RPMI8226 (cell line): ENCODE data around the gene ZNF683.
"Not testable (repeated sequence)": the region's sequence is repeated elsewhere in the genome, so short reads cannot be mapped to it uniquely, and the experiment has no call there.

Experiments
- DNase-seq: peaks from one replicate; pipeline ENCODE4 v3.0.0-alpha.2; 2015

ZNF683 gene

DNA sequence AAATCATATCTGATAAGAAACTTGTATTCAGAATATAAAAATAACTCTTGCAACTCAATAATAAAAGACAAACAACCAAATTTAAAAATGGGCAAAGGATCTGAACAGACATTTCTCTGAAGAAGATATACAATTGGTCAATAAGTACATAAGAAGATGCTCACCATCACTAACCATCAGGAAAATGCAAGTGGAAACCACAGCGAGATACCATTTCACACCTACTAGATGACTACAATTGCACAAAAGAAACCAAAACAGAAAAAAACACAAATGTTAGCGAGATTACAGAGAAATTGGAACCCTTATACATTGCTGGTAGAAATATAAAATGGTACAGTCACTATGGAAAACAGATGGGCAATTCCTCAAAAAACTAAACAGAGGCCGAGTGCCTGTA lies 11.5 kb upstream of the ZNF683 start:
- DNase-seq: no peak

DNA sequence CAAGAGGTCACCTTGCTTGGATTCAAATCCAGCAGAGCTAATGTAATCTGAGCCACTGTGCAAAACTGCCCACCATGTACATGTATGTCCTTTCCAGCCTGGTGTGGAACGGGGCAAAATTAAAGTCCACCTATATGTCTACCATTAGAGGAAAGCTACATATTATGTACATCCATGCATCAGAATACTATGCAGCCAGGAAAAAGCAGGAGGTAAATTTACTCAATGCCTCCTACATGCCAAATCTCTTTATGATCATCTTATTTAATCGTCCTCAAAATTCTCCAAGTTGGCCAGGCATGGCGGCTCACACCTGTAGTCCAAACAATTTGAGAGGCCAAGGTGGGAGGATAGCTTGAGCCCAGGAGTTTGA lies 6.3 kb upstream of the ZNF683 start:
- DNase-seq: no peak

DNA sequence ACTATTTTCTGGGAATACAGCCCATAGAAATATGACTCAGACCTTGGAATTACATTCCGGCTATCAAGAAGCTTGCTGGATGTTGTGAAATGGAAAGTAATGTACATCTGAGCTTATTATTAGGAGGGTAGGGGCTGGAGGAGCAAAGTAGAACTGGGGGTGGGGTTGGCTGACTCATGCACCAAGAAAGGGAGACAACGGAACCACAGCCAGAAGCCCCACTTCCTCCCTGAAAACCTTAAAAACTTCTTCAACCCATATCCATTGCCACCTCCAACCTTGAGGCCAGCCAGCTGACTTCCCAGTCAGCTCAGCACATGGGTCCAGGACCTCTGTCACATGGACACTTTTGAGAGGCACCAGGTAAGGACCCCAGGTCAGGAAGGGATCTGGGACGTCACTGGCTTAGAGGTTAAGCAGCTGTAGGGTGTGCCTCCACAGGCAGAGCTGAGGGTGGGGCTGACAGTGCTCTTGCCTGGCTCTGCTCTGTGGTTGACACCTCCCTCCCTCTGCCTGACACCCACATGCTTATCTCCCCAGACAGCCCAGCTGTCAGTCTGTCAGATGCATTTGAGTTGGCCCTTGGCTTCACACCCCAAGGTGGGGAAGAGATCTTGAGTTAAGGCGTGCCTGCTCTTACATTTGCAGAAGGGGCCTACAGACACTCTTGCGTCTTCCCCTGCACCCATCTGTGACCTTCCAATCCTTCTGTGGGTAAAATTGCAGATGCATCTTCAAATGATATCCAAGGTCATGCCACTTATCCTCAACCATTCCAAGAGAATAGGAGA lies 5.7 kb upstream of the ZNF683 start:
- DNase-seq: peak; percentile 29

DNA sequence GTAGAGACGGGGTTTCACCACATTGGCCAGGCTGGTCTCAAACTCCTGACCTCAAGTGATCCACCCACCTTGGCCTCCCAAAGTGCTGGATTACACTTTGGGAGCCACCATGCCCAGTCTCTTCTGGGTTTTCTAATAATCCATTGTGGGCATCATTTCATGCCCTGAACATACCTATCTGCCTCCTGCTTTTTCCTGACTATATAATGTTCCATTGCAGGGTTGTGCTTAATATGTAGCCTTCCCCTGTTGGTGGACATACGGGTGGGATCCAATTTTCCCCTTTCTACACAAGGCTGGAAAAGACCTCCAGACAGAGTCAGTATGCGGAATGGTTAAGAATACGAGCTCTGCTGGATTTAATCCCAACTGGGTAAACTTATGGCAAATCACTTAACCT lies 3.5 kb upstream of the ZNF683 start:
- DNase-seq: no peak

DNA sequence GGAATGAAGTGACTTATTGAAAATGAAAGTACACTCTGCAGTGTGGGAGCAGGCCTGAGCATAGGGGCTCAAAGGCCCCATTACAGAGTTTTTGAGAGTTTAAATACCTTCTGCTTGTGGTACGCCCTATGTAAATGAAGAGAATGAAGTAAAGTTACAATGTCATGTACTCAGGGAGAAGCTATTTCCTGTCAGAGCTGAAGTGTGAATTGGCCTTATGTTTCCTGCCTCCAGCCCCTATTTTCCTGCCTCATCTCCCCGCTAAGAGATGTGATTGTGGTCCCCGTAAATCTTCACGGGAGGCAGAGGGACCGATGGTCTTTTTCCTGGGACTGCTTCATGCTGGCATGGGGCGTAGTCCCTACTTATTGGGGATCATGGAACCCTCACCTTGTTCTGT lies 2.5 kb upstream of the ZNF683 start:
- no peak for DNase-seq

DNA sequence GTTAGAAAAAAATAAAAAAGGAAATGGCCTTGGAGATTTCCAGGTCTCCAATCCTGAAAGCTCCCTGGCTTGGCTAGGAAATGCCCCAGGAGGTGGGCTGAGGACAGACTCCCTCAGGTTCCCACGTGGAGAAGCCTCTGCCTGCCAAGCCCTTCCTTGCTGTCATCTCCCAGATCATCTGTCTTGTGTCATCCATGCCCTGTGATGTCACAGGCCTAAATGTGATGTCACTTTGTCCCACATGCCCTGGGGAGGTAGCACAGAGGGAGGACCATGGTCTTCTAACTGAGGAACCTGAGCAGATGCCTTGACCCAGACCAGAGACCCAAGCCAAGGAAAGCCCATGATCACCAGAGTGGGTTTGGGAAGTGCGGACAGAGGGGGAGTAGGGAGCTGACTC lies 1.8 kb upstream of the ZNF683 start:
- DNase-seq: not testable (repeated sequence)

DNA sequence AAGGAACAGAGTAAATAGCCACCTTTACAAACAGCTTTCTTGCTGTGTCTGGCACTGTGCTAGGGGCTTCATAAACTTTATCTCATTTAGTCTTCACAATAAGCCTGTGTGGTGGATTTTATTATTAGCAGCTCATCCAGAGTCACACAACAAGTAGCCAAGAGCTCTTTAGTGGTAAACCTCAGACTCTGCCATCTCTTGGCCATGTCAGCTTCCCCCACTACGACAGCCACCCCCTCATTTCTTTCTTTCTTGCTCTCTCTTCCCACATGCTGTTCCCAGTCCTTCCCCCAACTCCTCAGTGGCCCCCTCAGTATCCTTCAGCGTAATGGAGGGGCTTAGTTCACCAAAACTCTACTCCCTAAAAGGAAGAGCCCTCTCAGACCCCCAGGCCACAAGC lies 1.2 kb upstream of the ZNF683 start:
- no peak for DNase-seq

DNA sequence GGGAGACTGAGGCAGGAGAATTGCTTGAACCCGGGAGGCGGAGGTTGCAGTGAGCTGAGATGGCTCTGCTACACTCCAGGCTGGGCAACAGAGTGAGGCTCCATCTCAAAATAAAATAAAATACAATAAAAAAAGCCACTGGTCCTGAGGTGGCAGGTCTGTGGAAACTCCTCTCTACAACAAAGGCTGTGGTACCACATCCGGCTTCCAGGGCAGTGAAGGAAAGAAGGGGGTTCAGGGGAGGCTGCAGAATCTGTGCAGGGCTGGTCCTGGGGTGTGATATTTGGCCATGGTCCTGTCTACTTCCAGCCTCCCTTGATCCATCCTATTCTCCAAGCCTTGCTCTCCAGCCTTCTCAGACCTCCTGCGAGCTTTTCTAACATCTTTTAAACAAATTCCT lies 731 bp upstream of the ZNF683 start:
- DNase-seq: no peak

DNA sequence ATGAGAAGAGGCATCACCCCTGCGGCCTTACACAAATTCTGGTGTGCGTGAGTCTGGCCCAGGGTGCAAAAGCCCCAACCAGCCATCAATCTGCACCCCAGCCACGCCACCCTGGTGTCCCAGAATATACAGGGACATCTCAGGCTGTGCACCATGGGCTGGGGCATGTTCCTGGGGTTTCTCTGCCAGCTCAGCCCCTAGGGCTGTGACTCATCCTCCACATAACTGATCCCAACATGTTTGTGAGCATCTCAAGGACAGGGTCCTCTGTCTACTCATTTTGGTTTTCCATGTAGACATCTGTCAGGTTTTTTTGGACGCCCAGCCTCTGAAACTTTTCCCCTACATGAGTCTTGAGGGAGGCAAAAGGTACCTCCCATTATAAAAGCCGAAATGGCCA lies 511 bp downstream of the ZNF683 start:
- DNase-seq: no peak

DNA sequence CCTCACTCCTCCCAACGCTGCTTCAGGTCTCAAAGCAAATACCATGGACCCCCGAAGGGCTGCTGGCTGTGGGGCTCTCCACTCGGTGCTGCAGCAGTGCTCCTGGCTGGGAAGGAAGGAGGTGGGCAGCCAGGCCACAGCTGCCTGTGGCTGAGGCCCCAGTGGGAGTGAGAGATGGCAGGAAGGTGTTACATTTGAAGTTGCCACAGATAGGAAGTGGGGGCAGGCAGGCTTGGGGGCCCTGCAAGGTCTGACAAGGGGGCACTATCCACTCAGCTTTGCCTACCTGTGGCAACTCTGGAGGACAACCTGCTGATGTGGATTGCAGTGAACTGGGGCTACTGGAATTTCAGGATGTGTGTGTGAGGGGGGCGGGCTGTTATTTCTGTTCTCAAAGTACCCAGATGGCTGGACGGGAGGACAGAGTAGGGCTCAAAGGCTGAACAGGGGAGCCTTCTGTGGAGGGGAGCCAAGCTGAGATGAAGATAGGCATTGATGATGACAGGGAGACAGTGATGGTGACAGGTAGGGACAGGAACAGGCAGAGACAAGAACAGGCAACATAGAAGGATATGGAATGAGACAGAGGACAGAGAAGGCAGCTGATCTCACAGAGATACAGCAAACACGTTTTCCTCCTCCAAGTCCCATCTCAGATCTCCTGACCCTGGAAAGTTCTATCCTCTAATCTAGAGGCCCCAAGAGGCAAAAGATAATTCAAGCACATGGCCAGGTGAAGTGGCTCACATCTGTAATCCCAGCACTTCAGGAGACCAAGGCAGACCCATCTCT lies 1.8 kb downstream of the ZNF683 start:
- no peak for DNase-seq

DNA sequence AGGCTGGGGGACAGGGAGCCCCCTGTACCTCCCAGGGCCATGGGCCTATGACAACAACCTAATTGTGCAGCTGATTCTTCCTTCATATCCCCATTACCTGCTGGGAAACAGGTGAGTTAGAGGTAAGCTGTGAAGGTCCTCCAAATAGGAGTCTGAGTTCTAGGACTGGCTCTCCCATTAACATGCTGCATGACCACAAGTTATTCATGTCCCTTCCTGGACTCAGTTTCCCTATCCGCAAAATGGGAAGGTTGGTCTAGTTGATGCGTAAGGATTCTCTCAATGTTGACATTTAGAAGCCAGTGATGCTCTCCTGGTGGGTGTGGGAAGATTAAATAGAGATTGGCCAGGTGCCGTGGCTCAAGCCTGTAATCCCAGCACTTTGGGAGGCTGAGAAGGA lies 4.1 kb downstream of the ZNF683 start:
- no peak for DNase-seq

DNA sequence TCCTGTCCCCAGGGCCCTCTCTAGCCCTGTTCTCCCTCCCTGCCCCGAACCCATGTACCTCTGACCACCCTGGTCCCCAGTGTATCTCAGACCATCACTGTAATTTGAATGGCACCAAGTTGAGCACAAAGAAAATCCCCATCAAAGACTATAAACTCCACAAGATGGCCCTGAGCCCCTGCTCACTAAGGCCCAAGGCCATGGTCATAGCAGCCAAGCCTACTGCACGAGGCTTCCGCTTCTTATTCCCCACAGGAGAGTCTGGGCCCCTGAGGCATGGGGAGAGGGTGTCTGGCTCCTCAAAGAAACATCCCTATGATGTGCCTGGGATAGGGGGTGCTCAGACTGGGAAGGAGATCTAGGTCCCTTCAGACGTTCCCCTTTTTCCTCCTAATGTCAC lies 4.5 kb downstream of the ZNF683 start:
- no peak for DNase-seq

DNA sequence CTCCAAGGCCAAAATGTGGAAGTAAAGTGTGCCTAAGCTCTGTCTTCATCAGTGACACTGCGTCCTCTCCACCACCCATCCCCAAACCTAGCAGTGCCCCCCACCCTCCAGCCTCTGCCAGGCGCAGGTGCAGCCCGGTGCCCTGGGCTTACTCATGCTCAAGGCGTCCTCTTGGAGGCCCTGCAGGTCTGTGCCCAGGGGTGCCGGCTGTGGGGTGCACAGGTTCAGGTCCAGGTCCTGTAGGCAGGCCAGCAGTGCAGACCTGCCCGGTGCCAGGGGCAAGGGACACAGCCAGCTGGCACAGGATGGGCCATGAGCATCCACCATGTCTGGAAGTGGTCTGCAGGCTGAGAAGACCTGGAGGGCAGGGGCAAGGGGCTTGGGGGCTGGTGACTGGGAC lies 5.1 kb downstream of the ZNF683 start:
- DNase-seq: no peak

DNA sequence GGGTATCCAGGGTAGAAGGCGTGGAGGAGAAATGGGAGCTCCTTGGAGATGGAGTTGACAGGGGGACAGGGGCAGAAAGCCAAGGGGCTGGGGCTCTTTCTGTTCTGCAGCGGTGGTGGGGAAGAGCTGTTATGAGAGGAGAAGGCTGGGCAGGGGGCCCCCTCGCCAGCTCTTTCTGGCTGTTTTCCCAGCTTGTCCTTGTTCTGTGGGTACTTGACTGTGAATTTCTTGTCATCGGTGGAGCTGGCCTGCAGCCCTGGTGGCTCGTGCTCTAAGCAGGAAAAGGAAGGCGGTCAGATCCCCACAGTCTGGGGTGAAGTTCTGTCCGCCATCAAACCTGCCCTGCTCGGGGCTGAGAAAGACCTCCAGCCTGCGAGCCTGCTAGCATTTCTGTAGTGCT lies 7.6 kb downstream of the ZNF683 start:
- no peak for DNase-seq

DNA sequence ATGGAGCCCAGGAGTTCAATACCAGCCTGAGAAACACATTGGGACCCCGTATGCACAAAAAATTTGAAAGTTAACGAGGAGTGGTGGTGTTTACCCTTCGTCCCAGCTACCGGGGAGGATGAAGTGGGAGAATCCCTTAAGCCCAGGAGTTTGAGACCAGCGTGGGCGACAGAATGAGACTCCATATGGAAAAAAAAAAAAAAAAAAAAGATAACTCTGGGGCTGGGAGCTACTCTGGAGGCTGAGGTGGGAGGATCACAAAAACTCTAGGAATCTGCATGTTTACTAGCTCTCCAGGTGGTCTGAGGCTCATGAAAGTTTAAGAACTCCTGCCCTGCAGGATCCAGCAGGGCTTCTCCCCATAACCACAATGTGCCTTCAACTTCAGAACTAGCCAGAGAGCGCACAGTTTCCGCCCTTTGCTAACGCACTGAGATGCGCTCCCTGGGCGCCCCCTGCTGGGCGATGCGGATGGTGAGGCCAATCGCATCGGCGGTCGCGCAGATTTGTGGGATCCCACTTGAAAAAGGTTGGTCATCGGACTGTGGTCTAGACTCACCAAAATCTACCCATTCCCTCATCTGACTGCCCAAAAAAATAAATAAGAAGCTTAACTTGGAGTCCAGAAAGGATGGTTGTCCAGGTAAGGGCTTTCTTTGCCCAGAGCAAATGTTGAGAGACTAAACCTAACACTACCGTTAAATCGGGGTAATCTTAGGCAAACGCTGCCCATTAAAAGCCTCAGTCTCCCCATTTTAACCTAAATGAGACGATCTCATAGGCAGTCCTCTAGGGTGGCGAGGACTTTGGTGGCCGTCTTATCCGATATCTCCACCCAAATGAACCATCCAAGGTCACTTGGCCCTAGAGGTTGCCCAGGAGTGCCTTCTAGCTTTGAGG lies 8.8 kb downstream of the ZNF683 start:
- peak; percentile 91 for DNase-seq

DNA sequence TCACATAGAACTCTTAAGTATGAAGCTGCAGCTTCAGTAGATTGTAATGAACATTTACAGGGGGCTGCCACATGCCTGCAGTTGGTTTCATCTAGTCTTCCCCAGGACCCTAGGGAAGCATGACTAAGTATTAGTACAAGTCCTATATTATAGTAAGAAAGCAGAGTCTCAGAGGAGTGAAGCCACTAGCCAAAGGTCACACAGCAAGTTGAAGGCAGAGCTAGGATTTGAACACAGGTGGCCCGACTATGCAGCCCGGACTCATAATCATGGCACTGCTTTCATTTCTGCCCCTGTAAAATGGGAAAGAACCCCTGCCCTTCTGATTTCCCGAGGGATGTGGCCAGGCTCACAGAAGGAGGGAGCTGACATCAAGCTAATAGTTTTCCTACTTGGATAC lies 10.2 kb downstream of the ZNF683 start:
- DNase-seq: no peak

DNA sequence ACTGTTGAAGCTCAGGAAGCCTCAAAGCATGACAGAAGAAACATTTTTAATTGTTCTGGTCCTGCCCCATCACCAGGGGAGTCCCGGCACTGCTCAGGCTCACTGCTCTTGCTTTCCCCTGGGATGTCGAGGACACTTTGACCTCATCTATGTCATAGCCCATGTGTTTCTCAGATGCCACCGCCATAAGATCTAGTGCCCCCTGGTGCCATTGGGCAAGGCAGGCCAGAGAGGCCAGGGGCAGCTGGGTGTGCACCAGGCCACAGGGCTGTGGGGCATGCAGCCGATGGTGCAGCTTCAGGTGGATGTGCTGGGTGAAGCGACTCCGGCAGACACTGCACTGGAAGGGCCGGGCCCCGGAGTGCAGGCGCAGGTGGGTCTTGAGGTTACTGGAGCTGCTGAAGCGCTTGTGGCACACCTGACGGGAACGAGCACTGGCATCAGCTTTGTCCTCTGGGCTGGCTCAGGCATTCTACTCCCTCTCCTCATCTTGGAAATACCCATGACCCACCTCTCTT lies 10.9 kb downstream of the ZNF683 start:
- DNase-seq: no peak

DNA sequence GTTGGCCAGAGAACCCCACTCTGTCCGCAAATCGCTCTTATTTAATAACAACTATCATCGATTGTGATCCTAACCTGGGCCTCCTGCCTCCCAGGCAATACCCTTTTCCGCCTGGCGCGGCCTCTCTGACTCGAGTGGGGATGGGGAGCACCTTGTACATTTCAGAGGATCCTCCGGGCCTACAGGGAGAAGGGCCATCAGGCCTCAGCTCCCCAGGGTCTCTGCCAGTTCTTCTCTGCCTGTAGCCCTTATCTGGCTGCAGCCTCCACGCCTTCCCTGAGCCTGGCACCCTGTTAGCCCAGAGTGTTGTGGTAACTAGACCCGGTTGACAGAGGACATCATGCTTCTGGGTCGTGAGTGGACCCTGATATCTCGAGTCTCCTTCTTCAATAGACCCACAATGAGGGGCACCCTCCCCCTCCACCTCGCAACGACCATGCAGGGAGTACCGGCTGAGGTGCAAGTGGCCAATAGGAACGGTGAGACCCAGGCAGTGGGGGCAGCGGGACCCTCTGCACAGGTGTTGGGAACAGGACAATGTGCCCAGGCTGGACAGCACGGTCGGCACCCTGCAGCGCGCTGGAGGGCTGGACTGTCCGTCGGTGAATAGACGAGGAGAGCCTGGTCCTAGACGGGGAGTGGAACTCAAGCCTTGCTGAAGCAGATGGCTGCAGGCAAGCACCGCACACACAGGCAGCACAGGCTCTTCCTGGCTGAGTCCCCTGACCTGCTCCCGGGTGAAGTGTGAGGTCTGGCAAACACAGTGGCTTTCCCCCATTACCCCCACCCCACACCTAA lies 11.5 kb downstream of the ZNF683 start:
- DNase-seq: no peak

DNA sequence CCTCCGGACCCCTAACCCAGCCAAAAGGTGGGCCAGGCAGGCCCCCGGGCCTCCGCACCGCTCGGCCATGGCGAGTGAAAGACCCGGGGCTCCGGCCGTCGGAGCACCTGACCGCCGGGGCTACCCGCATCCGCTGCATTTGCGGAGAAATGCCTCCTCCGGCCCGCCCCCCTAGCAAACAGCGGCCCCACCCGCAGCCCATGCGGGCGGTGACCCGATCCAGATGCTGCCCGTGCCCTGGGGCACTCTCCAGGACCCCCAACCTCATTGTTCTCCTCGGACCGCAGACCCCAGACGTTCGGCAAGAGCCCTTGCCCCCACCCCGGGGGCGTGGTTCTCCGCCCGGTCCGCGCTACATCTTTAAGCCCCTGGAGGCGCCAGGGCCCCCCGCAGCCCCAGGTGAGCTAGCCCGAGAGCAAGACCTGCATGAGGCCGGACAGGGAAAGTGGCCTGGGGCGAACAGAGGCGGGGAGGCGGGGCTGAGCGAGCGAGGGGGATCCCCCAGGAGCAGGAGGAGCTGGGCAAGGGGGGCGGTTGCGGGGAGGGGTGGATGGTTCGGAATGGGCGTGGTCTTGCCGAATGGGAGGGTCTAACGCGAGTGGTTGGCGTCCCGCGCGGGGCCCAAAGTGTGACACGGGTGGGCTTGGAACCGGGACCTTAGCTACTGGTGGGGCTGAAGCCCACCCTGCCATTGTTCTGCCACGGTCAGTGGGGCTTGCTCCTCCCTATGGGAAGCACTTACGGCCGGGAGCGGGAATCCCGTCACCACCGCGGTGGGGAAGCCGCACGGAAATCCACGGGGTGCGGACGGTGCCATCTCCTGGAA lies 12.4 kb downstream of the ZNF683 start:
- DNase-seq: no peak

DNA sequence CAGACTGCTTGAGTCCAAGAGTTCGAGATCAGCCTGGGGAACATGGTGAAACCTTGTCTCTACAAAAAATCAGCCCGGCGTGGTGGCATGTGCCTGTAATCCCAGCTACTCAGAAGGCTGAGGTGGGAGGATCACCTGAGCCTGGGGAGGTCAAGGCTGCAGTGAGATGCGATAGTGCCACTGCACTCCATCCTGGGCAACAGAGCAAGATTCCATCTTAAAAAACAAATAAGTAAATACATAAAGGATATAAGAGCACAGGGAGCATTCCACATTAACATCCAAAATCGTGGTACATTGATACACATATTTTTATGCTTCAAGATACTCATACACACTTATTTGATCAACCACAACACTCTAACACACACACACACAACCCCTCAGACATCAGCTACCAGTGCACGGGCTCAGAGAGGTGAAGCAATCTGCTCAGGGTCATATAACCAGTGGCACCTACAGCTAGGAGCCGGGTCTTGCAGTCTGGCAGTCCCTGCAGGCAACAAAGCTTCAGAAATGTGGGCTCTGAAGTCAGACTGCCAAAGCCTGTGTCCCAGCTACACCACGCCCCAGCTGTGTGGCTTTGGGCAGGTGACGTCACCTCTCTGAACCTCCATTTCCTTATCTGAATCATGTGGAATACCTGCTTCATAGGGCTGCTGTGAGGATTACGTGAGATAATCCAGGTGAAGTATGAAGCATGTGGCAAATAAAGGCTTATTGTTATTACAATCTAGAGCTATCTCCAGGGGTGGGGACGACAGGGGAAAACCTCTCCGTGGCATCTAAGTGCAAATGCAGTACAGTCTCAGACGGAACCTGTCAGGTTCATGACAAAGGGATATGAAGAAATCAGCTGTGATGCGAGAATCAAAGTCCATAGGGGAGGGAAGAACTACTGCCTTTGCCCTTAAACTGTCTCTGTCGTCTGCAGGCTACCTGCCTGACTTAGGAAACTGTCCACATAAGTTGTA lies 13.9 kb downstream of the ZNF683 start:
- peak; percentile 50 for DNase-seq
